HG03066 (cell line): ENCODE measurements around the gene NCCRP1.
"Not testable (repeated sequence)": the region's sequence is repeated elsewhere in the genome, so short reads cannot be mapped to it uniquely, and the experiment has no call there.

Experiments used
- ATAC-seq: cut with Tn5 transposase; IDR thresholded peaks from one replicate; pipeline ENCODE4 v1.9.1; 2021; ENCODE audit warnings: low read depth; ENCODE audit not compliant: unreplicated experiment

Gene NCCRP1

DNA sequence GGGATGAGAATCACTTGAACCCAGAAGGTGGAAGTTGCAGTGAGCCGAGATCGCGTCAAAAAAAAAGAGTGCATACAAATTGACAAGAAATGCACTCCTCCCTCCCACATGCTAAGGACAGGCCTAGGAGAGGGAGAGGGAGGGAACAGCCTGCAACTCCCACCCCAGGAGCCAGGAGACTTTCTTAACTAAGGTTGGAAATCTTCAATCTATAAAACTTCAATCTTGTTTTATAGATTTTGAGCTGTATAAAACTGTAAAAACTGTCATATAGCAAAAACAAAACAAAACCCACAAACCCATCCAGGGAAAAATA lies 8.6 kb downstream of the NCCRP1 start:
- no peak for ATAC-seq

DNA sequence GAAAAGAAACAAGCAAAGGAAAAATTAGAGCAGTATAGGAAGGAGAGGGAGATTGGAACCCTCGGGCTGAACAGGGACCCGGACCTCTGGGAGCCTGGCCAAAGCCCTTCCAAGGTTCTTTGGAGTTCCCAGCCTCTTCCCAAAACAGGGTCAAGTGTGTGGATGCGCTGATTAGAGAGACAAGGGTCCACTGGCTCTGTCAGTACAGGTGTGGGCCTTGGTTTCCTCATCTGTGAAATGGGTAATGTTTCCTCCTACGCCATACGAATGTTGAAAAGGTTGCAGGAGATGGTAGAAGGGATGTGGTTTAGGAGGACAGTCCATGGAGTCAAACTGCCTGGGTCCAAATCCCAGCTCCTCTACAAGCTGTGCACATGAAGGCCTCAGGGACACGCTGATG lies 9.4 kb downstream of the NCCRP1 start:
- no peak for ATAC-seq

DNA sequence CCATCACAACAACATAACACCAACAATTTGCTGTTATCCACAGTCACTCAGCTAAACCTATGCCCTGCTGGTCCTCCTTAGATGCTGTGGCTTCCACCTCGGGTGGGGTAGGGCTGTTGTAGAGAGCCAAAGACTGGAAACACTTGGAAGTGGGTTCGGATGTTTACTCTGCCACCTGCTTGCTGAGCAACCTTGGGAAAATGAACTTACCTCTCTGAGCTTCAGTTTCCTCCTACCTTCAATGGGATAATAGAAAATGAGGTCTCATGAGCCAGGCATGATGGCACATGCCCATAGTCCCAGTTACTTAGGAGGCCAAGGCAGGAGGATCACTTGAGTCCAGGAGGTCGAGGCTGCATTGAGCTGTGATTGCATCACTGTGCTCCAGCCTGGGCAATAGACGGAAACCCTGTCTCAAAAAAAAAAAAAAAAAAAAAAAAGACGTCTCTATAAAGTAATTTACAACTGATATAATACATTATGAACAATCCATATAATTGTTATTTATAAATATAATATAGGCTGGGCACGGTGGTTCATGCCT lies 10.6 kb downstream of the NCCRP1 start:
- ATAC-seq = no peak

DNA sequence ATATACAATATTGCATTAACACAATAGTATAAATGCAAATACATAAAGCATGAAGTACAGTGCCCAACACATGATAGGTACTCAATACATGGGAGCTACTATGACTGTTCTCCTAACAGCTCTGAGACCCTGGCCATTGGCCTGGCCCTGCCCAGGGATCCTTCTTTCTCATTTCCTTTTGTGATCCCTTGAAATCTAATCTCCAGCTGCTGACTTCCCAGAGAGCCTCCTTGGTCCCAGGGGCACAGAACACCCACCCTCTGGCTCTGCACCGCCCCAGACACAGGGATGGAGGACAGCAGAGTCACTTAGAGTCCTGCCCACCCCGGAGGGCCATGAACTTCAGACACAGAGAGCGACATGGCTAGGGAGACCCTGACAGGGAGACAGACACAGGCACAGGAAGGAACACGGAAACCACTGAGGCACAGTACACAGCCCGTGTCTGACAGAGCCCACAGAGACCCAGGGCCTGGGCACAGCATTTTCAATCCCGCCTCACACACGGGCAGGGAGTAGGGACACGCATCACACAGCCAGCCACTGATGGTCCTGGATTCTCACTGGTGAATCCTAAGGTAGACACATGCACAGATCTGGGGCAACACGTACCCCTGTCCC lies 11.5 kb downstream of the NCCRP1 start:
- no peak for ATAC-seq

DNA sequence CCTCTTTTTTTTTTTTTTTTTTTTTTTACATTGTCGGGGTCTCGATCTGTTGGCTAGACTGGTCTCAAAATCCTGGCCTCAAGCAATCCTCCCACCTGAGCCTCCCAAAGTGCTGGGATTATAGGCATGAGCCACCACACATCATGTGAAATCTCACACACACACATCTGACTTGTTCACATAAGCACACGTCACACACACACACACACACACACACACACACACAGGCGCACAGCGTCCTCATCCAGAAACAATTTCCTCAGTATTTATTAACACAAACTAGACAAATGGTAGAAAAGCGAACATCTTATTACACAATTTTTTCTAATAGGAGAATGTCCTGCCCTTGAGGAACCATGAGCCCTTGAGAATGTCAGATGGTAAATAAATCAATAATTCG lies 12.4 kb downstream of the NCCRP1 start:
- ATAC-seq = no peak

DNA sequence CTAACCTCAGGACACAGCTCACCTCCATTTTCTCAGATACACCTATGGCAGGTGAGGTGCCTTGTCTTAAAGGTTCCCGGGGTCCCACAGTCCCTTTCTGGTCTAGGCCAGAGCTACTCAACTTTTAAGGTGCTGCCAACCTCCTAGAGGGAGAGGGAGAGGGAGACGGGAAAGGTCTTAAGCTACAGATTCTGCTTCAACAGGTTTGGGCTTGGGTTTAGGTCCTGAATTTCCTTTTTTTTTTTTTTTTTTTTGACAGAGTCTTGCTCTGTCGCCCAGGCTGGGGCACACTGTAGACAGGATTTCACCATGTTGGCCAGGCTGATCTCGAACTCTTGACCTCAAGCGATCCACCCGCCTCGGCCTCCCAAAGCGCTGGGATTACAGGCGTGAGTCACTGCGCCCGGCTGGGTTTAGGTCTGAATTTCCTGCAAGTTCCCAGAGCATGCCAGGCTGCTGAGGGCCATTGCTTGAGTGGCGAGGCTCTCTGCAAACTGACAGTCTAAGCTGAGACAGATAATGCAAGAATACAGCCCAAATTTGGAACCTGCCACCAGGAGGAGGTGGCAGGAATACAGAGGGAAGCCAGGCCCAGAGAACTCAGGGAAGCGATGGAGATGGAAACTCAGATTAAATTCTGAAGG lies 15.1 kb downstream of the NCCRP1 start:
- ATAC-seq = no peak

DNA sequence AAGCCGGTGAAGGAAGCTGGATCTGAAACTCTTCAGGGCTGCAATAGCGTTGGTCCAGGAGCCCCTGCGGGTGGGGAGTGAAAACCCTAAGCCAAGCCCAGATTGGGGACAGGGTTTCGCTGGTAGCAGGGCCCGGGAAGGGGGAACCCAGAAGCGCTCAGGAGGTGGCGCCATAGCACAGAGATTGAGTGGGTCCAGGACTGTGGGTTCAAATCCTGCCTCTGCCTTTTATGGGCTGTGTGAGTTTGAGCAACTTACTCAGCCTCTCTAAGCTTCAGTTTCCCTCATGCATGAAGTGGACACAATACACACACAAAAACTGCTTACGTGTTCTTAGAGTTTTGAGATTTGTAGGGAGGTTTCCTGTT lies 15.6 kb downstream of the NCCRP1 start:
- ATAC-seq = no peak

DNA sequence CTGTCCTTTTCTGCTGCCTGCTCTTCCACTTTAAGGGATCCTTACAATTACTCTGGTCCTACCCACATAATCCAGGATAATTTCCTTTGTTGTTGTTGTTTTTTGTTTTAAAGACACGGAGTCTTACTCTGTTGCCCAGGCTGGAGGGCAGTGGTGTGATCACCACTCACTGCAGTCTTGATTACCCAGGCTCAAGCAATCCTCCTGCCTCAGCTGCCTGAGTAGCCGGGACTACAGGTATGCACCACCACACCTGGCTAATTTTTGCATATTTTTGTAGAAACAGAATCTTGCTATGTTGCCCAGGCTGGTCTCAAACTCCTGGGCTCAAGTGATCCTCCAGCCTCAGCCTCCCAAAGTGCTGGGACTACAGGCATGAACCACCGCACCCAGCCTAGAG lies 18.6 kb downstream of the NCCRP1 start:
- not testable (repeated sequence) for ATAC-seq

DNA sequence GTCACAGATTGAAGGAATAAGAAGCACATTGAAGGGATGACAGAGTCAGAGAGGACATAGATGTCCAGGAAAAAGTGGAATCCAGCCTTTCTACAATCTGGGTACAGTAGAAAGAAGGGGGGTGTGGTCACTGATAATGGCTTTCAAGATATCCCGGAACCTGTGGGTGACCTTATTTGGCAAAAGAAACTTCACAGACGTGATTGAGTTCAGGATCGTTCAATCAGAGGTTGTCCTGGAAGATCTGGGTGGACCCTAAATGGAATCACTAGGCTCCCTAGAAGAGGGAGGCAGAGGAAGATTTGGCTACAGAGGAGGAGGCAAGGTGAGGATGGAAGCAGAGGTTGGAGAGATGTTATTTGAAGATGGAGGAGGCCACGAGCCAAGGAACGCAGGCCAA lies 20.3 kb downstream of the NCCRP1 start:
- ATAC-seq = no peak

DNA sequence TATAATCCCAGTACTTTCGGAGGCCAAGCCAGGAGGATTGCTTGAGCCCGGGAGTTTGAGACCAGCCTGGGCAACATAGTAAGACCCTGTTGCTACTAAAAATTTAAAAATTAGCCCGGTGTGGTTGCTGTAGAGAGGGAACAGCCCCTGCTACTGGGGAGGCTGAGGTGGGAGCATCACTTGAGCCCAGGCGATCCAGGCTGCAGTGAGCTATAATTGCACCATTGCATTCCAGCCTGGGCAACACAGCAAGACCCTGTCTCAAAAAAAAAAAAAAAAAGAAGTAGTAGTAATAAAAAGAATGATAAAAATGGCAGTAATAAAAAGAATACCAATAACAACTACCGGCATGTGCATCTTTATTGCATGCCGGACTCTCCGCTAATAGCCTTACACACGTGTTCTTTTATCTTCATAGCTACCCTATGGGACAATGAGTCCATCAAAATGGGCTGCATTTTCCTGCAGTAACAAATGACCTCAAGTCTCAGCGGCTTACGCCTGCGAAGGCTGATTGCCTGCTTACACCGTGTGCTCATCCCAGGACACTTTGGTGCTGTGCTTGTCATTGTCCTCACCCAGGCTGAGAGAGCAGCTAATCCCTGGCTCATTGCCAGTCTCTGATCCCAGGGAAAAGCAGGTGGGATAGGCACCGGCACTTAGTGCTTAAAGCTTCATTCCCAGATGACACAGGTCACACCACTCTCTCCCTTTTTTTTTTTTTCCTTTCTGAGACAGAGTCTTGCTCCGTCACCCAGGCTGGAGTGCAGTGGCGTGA lies 21.7 kb downstream of the NCCRP1 start:
- no peak for ATAC-seq

DNA sequence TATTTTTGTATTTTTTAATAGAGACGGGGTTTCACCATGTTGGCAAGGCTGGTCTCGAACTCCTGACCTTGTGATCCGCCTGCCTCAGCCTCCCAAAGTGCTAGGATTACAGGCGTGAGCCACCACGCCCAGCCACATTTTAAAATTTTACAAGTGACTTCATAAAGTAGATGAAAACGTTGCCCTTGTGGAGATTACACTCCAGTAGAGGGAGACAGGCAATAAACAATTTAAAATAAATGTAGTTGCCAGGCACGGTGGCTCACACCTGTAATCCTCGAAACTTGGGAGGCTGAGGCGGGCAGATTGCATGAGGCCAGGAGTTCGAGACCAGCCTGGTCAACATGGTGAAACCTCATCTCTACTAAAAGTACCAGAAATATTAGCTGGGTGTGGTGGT lies 22.3 kb downstream of the NCCRP1 start:
- not testable (repeated sequence) for ATAC-seq

DNA sequence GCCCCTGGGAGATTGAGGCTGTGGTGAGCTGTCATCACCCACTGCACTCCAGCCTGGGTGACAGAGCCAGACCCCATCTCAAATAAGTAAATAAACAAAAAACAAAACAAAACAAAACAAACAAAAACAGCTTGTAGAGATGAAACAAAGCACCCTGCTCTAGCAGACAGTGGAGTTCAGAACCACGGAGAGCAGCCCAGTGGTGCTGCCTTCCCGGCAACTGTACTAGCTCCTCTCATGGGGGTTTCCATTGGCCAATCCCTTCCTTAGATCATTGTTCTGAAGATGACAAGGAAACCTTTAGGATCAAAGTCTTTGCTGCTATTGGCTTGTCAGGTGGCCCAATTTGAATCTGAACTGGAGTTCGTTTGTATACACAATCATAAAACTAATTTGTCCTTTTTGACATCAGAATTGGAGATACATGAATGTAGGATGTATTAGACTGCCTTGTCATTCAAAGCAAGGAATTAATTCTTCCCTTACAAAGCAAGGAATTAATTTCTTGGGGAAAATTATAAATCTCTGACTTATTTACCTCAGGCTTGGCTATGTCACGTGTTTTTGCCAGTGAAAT lies 27.0 kb downstream of the NCCRP1 start:
- no peak for ATAC-seq

DNA sequence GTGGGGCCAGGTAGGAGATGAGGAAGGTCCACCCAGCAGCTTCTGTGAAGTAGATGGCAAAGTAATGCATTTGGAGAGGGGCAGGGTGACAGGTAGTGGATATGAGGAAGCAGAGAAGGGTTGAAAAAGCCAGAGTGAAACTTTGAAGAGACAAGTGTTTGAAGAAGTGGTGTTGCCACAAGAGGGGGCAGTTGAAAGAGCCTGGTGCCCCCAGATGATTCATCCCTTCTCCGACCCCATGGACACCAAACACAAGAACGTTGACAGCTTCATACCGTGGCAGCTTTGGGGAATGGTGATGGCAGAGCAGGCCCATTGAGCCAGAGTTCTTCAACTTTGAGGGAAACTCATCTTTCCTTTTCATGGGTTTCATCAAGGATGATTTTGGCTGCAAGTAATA lies 28.1 kb downstream of the NCCRP1 start:
- ATAC-seq = no peak

DNA sequence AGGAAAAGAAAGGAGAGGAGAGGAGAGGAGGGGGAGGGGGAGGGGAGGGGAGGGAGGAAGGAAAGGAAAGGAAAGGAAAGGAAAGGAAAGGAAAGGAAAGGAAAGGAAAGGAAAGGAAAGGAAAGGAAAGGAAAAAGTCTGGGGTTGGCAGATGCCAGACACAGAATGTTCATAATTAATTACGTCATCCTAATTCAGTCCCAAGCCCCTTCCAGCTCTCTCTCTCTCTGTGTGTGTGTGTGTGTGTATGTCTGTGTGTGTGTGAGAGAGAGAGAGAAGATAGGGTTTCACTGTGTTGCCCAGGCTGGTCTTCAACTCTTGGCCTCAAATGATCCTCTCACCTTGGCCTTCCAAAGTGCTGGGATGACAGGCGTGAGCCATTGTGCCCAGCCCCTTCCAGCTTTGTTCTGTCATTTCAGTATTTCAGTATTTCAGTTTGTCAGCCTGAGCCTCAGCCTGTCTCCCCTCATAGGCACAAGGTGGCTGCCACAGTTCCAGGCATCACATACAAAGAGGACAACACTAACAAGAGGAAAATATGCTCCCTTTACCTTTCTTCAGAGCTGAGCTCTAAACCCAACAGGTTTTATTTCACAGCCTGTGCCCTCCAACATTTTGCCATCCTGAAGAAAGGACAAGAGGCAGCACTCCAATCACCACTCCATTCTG lies 33.5 kb downstream of the NCCRP1 start:
- ATAC-seq = no peak

DNA sequence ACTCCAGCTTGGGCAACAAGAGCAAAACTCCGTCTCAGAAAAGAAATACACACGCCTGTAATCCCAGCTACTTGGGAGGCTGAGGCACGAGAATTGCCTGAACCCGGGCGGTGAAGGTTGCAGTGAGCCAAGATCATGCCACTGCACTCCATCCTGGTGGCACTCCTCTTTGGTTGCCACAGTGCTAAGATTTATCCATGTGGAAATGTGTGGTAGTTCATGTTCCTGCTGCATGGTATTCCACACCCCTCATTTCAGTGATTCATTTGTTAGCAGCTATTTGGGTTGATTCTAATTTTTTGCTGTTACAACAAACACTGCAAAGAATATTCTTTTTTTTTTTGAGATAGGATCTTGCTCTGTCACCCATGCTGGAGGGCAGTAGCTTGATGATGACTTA lies 35.9 kb downstream of the NCCRP1 start:
- no peak for ATAC-seq

DNA sequence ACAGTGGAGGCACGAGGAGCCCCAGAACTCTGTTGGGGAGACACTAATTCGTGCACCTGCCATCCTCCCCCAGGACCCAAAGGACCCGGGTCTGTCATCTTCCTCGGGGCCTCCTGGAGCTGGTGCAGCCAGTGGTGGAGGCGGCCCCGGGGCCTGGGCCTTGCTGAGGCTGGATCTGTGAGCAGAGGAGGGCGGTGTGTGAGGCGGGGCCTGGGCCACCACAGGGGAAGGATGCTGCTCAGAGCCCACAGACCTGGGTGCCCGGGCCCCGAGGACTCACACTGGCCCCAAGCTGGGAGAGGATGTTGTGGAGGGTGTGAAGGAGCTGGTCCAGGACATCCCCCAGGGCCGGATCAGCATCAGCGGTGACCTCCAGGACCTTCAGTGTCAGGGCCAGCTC lies 39.8 kb downstream of the NCCRP1 start:
- ATAC-seq = no peak

DNA sequence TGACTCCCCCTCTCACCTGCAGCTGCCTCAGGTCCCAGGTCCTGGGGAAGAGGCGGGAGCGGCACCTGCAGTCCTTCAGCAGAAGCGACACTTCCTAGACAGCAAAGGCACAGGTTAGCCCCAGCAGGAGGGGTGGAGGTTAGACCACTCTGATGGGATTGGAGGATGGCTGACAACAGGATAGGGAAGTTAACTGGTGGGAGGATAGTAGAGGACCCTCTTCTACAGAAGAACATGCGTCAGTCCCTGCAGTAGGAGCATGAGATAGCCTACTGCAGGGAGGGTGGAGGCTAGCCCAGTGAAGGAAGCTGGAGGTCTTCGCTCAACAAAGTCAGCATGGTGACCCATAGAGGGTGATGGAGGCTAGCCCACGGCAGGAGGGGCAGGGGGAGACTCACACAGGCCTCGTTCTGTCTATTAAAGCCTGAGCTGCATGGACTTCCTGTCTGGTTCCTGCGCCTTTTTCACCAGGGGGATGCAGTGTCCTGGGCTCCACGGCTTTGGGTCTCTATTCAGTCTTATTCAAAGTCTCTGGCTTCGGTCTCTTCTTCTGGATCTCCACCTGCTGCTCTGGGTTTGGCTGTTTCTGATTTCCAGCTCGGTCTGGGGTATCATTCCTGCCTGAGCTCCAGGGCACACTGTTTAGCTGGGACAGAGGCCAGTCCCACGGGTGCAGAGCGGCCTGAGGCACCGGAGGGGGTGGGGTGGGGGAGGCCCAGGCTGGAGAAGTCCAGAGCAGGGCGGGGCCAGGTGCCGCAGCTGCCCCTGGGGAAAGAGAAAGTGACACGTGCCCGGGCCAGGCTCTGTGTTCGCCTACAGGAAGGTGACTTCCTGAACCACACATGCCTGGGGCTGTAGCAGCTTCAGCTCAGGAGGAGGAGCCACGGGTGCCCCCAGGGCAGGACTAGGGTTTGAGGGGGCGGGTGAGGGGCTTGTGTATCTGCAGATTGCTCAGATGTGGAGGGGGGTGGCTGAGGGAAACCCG lies 40.7 kb downstream of the NCCRP1 start:
- ATAC-seq = peak; percentile 54

DNA sequence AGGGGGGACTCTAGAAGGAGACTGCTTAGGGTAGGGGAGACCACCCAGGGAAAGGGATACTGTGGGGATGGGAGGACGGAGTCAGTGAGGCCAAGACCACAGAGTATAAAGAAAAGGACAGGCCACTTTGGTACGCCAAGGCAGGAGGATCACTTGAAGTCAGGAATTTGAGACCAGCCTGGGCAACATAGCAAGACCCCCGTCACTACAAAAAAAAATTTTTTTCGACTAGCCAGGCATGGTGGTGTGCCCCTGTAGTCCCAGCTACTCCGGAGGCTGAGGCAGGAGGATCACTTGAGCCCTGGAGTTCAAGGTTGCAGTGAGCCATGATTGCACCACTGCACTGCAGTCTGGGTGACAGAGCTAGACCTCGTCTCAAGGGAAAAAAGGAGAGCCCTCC lies 41.4 kb downstream of the NCCRP1 start:
- no peak for ATAC-seq

DNA sequence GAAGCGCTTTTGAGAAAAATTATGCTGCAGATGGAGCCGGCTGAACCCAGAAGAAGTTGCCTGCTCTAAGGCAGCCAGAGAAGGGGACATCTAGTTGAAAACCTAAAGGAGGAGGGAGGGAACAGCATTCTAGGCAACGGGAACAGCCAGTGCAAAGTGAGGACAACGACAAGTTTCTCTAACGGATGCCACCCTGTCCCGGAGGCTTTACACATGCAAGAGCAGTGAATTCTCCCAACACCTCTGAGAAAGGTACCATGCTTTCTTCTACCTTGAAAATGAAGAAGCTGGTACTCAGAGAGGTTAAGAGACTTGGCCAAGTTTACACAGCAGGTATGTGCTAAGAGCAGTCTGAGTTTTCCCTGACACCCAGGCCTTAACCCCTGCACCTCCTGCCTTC lies 42.2 kb downstream of the NCCRP1 start:
- no peak for ATAC-seq

DNA sequence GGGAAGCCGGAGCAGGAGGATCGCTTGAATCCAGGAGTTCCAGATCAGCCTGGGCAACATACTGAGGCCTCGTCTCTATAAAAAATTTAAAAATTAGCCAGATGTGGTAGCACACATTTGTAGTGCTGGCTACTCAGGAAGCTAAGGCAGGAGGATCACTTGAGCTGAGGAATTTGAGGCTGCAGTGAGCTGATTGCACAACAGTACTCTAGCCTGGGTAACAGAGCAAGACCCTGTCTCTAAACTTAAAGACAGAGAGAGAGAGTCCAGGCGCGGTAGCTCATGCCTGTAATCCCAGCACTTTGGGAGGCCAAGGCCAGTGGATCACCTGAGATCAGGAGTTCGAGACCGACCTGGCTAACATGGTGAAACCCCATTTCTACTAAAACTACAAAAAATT lies 43.7 kb downstream of the NCCRP1 start:
- ATAC-seq = no peak
